22Rv1 (cell line): ENCODE measurements around the gene NOP58.

Source experiments
- ZFX ChIP-seq: fragments of 450-650 bp; IDR thresholded peaks from 2 replicates; pipeline ENCODE4 v1.6.1; 2017; ENCODE audit warnings: antibody characterized with exemption, borderline replicate concordance
- TF ChIP-seq, protein P1 (sequence below): fragments of 450-650 bp; IDR thresholded peaks from 2 replicates; pipeline ENCODE4 v1.5.1; 2017; ENCODE audit warnings: mild to moderate bottlenecking

GRCh38 chr2:202289394-202290204, 24.0 kb downstream of the NOP58 start:
- TF ChIP-seq, protein P1, sequence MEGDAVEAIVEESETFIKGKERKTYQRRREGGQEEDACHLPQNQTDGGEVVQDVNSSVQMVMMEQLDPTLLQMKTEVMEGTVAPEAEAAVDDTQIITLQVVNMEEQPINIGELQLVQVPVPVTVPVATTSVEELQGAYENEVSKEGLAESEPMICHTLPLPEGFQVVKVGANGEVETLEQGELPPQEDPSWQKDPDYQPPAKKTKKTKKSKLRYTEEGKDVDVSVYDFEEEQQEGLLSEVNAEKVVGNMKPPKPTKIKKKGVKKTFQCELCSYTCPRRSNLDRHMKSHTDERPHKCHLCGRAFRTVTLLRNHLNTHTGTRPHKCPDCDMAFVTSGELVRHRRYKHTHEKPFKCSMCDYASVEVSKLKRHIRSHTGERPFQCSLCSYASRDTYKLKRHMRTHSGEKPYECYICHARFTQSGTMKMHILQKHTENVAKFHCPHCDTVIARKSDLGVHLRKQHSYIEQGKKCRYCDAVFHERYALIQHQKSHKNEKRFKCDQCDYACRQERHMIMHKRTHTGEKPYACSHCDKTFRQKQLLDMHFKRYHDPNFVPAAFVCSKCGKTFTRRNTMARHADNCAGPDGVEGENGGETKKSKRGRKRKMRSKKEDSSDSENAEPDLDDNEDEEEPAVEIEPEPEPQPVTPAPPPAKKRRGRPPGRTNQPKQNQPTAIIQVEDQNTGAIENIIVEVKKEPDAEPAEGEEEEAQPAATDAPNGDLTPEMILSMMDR, result no peak
- no peak for TF ChIP-seq ZFX
